ENCODE data around the gene CHPT1. TPM values are rescaled to one million over a fixed set of nuclear protein-coding genes. Genes with fewer than 3 reads are reported as not detected.

CHPT1 gene
- total RNA-seq, 2 donors from 2014 or later, result 17.2 to 22.1 TPM

DNA sequence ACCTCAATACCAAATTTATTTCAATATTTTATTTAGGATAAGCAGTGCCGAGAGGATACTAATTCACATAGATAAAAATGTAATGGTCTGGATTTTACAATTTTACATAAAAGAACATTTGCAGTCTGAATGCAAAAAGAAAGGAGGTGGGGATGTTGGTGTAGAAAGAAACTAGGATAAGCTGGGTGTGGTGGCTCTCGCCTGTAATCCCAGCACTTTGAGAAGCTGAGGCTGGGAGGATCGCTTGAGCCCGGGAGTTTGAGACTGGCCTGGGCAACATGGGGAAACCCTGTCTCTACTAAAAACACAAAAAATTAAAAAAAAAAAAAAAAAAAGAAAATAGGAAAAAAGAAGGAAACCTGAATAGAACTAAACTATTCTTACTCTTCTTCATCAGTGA lies 25.0 kb downstream of the CHPT1 start:
- no peaks in the 10 kb centered on the region for H3K9me3 ChIP-seq (ENCODE audit: control insufficient read depth, low read length)
- Mint-ChIP-seq H3K4me1 (no peaks in the 10 kb centered on the region), H3K27me3 (ENCODE audit: insufficient read depth) (no peaks in the 10 kb centered on the region), H3K9me3 (no peaks in the 10 kb centered on the region), H3K27ac (no peak overlapping the region), H3K36me3 (ENCODE audit: low read depth) (no peaks in the 10 kb centered on the region), H3K4me3 (no peak overlapping the region)
- no peak for DNase-seq
- H3K9ac ChIP-seq (ENCODE audit: extremely low read depth, low read length, poor library complexity, severe bottlenecking), result no peak overlapping the region
- no peak overlapping the region for H3K27ac ChIP-seq (ENCODE audit: low read depth, low read length)
- H3K4me1 ChIP-seq (ENCODE audit: control insufficient read depth, insufficient read depth, low read length), result no peaks in the 10 kb centered on the region
- 95% methylated on average over 3 of the region's 4 CpGs; no CpG with 5 or more reads in 1 of the 2 experiments for WGBS, 2 experiments (ENCODE audit: insufficient coverage in 1 of 2, insufficient read length in 1 of 2)
- no peak overlapping the region for H3K4me3 ChIP-seq (ENCODE audit: low read length)
- H3K27me3 ChIP-seq (ENCODE audit: control insufficient read depth, insufficient read depth, low read length, poor library complexity, severe bottlenecking), result no peaks in the 10 kb centered on the region
- no peak for TF ChIP-seq CTCF (conservative IDR thresholded peaks at IDR 0.05)
- peaks cover 3% of the 10 kb centered on the region for H3K36me3 ChIP-seq (ENCODE audit: control insufficient read depth, insufficient read depth, low read length)

DNA sequence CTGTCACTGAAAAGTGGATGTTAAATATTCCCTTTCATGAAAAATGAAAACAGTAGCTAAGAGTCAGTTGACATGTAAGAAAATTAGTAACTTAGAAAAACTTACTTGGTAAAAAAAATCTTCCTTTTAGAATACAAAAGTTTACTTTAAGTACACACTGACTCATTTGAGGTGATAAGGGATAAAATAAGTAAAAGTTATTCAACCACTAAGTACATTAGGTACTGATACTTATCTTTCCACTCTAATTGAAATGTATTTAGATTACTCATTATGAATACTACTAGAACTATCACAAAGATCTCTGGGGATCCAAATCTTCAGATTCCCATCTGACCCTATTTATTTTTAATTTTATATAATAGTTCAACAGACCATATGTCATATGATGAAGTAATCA lies 29.7 kb downstream of the CHPT1 start:
- Mint-ChIP-seq H3K27ac (no peak overlapping the region), H3K4me1 (no peaks in the 10 kb centered on the region), H3K4me3 (no peak overlapping the region), H3K27me3 (ENCODE audit: insufficient read depth) (no peaks in the 10 kb centered on the region), H3K36me3 (ENCODE audit: low read depth) (no peaks in the 10 kb centered on the region), H3K9me3 (no peaks in the 10 kb centered on the region)
- H3K27me3 ChIP-seq (ENCODE audit: control insufficient read depth, insufficient read depth, low read length, poor library complexity, severe bottlenecking), result no peaks in the 10 kb centered on the region
- no peak overlapping the region for H3K9ac ChIP-seq (ENCODE audit: extremely low read depth, low read length, poor library complexity, severe bottlenecking)
- no peak for DNase-seq
- no peak overlapping the region for H3K27ac ChIP-seq (ENCODE audit: low read depth, low read length)
- no peaks in the 10 kb centered on the region for H3K9me3 ChIP-seq (ENCODE audit: control insufficient read depth, low read length)
- no peak for TF ChIP-seq CTCF (conservative IDR thresholded peaks at IDR 0.05)
- no peaks in the 10 kb centered on the region for H3K4me1 ChIP-seq (ENCODE audit: control insufficient read depth, insufficient read depth, low read length)
- no peak overlapping the region for H3K4me3 ChIP-seq (ENCODE audit: low read length)
- peaks cover 7% of the 10 kb centered on the region for H3K36me3 ChIP-seq (ENCODE audit: control insufficient read depth, insufficient read depth, low read length)

DNA sequence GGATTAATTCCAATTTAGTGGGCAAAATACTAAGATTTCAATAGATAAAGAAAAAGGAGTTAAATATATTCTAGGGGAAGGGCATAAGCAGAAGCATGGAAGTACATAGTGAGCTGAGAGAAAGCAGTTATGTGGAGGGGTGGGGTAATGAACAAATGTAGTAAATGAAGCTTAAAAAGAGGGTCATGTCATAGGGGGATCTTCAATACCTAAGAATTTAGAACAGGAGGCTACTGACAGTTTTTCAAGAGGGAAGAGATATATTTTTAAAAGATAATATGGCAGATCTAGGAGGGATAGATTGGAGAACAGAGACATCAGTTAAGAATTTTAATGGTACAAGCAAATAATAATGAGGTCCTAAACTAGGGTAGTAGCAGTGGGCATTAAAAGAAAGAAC lies 32.4 kb downstream of the CHPT1 start:
- Histone ChIP-seq H3K9me3 (ENCODE audit: control insufficient read depth, low read length) (no peaks in the 10 kb centered on the region), H3K36me3 (ENCODE audit: control insufficient read depth, insufficient read depth, low read length) (peaks cover 6% of the 10 kb centered on the region), H3K27ac (ENCODE audit: low read depth, low read length) (no peak overlapping the region), H3K4me1 (ENCODE audit: control insufficient read depth, insufficient read depth, low read length) (no peaks in the 10 kb centered on the region), H3K27me3 (ENCODE audit: control insufficient read depth, insufficient read depth, low read length, poor library complexity, severe bottlenecking) (no peaks in the 10 kb centered on the region), H3K9ac (ENCODE audit: extremely low read depth, low read length, poor library complexity, severe bottlenecking) (no peak overlapping the region), H3K4me3 (ENCODE audit: low read length) (no peak overlapping the region)
- TF ChIP-seq CTCF (conservative IDR thresholded peaks at IDR 0.05), result no peak
- Mint-ChIP-seq H3K27me3 (ENCODE audit: insufficient read depth) (no peaks in the 10 kb centered on the region), H3K36me3 (ENCODE audit: low read depth) (no peaks in the 10 kb centered on the region), H3K27ac (no peak overlapping the region), H3K9me3 (no peaks in the 10 kb centered on the region), H3K4me3 (no peak overlapping the region), H3K4me1 (no peaks in the 10 kb centered on the region)
- no peak for DNase-seq

Data from endodermal cell (in vitro differentiated cells).